Esophagus (tissue), 2 donors: Measurements from ENCODE around the gene DSP. TPM values are rescaled to one million over a fixed set of nuclear protein-coding genes. Genes with fewer than 3 reads are reported as not detected.

Experiments
- H3K27ac ChIP-seq, 2 donors: one replicate each; pipeline ENCODE4 v1.5.1; 2013; ENCODE audit warnings: low read depth in 2 of 2, mild to moderate bottlenecking in 2 of 2, inconsistent platforms in 1 of 2, low read length in 1 of 2, moderate library complexity in 1 of 2
- H3K27me3 ChIP-seq, 2 donors: one replicate each; pipeline ENCODE4 v1.6.1; 2013; ENCODE audit warnings: low read length in 2 of 2, control low read depth in 1 of 2, mild to moderate bottlenecking in 1 of 2; ENCODE audit not compliant: insufficient read depth in 2 of 2, control insufficient read depth in 1 of 2
- H3K36me3 ChIP-seq, 2 donors: one replicate each; pipeline ENCODE4 v1.6.1; 2013; ENCODE audit warnings: low read length in 1 of 2; ENCODE audit not compliant: control insufficient read depth in 2 of 2, insufficient read depth in 2 of 2
- H3K4me1 ChIP-seq, 2 donors: one replicate each; pipeline ENCODE4 v1.6.1; 2013; ENCODE audit warnings: low read length in 1 of 2; ENCODE audit not compliant: control insufficient read depth in 2 of 2, insufficient read depth in 2 of 2
- H3K4me3 ChIP-seq, 2 donors: one replicate each; pipeline ENCODE4 v1.5.1; 2013; ENCODE audit warnings: low read length in 2 of 2, mild to moderate bottlenecking in 2 of 2, low read depth in 1 of 2, moderate library complexity in 1 of 2
- H3K9me3 ChIP-seq, 2 donors: one replicate each; pipeline ENCODE4 v1.6.1; 2013; ENCODE audit warnings: mild to moderate bottlenecking in 2 of 2, low read depth in 1 of 2, low read length in 1 of 2, moderate library complexity in 1 of 2; ENCODE audit not compliant: control insufficient read depth in 2 of 2, insufficient read depth in 1 of 2
- WGBS, 2 donors: extraction: QIAGEN DNeasy Blood & Tissue Kit; methylation state at CpG; one replicate each; pipeline ENCODE4 v1.1.7; 2013; 5-methylcytosine and 5-hydroxymethylcytosine counted together
- polyA plus RNA-seq, 2 donors: library from polyadenylated mRNA; stranded (reverse); fragments of 200-250 nt; gene quantifications; one replicate each; pipeline ENCODE4 v1.2.3, GENCODE V29; 2013
- donor health status: healthy with polysubstance abuse.
- donor health status: Bipolar disorder and iron deficiency.

The DSP gene, protein sequence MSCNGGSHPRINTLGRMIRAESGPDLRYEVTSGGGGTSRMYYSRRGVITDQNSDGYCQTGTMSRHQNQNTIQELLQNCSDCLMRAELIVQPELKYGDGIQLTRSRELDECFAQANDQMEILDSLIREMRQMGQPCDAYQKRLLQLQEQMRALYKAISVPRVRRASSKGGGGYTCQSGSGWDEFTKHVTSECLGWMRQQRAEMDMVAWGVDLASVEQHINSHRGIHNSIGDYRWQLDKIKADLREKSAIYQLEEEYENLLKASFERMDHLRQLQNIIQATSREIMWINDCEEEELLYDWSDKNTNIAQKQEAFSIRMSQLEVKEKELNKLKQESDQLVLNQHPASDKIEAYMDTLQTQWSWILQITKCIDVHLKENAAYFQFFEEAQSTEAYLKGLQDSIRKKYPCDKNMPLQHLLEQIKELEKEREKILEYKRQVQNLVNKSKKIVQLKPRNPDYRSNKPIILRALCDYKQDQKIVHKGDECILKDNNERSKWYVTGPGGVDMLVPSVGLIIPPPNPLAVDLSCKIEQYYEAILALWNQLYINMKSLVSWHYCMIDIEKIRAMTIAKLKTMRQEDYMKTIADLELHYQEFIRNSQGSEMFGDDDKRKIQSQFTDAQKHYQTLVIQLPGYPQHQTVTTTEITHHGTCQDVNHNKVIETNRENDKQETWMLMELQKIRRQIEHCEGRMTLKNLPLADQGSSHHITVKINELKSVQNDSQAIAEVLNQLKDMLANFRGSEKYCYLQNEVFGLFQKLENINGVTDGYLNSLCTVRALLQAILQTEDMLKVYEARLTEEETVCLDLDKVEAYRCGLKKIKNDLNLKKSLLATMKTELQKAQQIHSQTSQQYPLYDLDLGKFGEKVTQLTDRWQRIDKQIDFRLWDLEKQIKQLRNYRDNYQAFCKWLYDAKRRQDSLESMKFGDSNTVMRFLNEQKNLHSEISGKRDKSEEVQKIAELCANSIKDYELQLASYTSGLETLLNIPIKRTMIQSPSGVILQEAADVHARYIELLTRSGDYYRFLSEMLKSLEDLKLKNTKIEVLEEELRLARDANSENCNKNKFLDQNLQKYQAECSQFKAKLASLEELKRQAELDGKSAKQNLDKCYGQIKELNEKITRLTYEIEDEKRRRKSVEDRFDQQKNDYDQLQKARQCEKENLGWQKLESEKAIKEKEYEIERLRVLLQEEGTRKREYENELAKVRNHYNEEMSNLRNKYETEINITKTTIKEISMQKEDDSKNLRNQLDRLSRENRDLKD (N-terminal part only)
- 100 to 1,000 TPM; 182 to 349 TPM for polyA plus RNA-seq

DNA sequence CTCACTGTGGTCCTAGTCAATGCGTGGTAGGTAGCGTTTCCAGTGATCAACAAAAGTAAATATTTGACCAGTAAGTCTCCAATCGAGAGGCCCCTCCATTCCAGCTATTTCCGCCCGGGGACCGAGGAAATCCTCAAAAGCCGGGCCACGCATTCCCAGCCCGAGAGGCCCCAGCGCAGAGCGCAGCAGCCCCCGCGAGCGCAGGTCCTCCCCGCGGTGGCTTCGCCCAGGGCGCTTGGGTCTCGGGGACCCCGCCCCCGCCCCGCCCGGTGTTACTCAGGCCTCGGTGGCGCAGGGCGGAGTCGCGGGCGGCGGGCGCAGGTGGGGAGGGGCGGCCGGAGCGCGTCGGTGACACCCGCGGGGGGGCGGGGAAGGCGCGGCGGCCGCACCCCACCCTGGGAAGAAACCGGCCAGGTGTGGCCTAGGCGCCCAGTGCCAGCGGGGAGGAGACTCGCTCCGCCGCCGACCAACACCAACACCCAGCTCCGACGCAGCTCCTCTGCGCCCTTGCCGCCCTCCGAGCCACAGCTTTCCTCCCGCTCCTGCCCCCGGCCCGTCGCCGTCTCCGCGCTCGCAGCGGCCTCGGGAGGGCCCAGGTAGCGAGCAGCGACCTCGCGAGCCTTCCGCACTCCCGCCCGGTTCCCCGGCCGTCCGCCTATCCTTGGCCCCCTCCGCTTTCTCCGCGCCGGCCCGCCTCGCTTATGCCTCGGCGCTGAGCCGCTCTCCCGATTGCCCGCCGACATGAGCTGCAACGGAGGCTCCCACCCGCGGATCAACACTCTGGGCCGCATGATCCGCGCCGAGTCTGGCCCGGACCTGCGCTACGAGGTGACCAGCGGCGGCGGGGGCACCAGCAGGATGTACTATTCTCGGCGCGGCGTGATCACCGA, at the start of gene DSP:
Gene DSP, plus strand, starts transcription at position 497 of the 890 bp plus-strand sequence. Its CDS starts 245 bp downstream, at position 742.
- no peaks in the 10 kb centered on the region for H3K36me3 ChIP-seq
- peak within 1 kb of the TSS; percentile 73 to 80 for H3K4me3 ChIP-seq
- 1% methylated on average over 70 to 105 of the region's 105 CpGs for WGBS, 2 donors
- no peaks in the 10 kb centered on the region for H3K9me3 ChIP-seq
- H3K27ac ChIP-seq: peak within 1 kb of the TSS; percentile 91 to 97
- peaks cover 0 to 2% of the 10 kb centered on the region in 2 donors for H3K4me1 ChIP-seq
- H3K27me3 ChIP-seq: peaks cover 0 to 5% of the 10 kb centered on the region in 2 donors

DNA sequence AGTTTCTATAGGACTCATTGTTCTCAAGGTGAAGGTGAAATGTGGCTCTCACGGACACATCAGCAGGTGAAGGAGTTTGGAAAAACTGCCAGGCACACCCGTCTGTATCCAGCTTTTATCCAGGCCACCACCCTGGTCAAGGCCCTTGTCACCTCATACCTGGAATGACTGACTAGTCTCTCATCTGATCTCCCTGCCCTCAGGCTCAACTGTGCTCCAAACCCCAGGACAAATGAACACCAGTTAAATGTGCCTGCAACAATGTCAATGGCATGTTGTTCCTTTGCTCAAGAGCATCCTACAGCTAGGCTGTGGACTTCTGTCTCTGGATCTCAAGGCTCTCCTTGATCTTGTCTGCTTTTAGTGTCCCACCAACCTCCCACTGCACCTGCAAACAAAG, 47.6 kb upstream of the DSP start:
- H3K4me1 ChIP-seq: no peaks in the 10 kb centered on the region
- no peak overlapping the region for H3K27ac ChIP-seq
- H3K4me3 ChIP-seq: no peak overlapping the region
- H3K36me3 ChIP-seq: no peaks in the 10 kb centered on the region
- no peaks in the 10 kb centered on the region for H3K27me3 ChIP-seq
- H3K9me3 ChIP-seq: no peaks in the 10 kb centered on the region
- WGBS, 2 donors: 70 to 88% methylated on average over 2 of the region's 2 CpGs

DNA sequence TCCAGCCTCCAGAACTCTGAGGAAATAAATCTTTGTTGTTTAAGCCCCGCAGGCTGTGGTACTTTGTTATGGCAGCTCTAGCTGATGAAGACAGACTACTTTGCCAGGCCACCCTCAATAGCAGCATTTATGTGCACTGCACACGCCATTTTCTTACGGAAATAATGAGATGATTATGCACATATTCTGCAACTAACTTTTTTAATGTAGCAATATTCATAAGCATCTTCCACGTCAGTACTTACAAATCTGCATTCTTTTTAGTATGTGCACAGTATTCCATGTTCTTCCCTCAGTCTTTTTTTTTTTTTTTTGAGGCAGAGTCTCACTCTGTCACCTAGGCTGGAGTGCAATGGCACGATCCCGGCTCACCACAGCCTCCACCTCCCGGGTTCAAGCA, 46.8 kb upstream of the DSP start:
- no peak overlapping the region for H3K27ac ChIP-seq
- WGBS, 2 donors: 88 to 94% methylated on average over 7 of the region's 7 CpGs
- H3K27me3 ChIP-seq: no peaks in the 10 kb centered on the region
- H3K9me3 ChIP-seq: no peaks in the 10 kb centered on the region
- no peaks in the 10 kb centered on the region for H3K36me3 ChIP-seq
- H3K4me1 ChIP-seq: no peaks in the 10 kb centered on the region
- H3K4me3 ChIP-seq: no peak overlapping the region

DNA sequence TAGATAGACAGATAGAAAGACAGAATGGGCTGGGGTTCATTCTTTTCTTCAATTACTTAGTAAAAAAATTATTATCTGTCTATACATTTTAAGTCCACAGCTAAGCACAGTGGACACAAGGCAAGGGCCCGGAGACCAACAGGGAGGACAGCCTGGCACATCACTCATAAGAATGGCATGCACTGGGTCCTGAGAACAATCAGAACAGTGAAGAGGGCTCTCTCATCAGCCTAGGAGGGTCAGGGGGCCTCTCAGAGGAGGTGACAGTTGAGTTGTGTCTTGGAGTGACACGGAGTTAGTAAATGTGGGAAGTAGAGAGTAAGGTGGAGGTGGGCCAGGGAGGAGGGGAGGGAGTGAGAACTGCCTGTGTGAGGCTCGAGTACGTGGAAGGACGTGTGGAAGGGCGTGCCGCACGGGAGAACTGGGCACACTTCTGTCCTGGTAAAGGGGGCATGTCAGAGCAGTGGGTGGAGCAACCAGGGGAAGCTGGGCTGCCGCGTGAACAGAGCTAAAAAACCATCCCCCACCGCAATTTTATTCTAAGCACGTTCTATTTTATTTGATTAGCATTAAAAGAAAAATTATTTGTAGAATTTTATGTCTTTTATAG, 45.1 kb upstream of the DSP start:
- 71 to 80% methylated on average over 12 of the region's 12 CpGs for WGBS, 2 donors
- Histone ChIP-seq H3K27ac (no peak overlapping the region), H3K9me3 (no peaks in the 10 kb centered on the region), H3K36me3 (no peaks in the 10 kb centered on the region), H3K4me3 (no peak overlapping the region), H3K27me3 (no peaks in the 10 kb centered on the region), H3K4me1 (peaks cover 0 to 2% of the 10 kb centered on the region in 2 donors)

DNA sequence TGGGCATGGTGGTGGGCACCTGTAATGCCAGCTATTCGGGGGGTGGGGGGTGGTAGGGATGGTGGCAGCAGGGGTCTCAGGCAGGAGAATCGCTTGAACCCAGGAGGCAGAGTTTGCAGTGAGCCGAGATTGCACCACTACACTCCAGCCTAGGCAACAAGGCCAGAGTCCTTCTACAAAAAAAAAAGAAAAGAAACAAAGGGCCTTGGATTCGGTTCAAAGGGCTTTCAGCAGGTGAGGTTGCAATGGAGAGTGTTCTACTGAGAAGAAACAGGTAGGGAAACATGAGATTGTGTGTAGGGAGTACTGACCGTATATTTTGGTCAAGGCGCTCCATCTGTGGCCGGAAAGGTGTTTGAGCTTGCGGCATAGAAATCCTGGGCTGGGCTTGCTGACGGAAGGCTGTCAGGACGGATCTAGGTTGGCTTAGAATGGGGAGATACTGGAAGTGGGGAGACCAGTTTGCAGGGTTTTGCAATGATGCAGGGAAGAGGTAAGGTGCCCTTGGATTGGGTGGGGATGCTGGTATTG, 40.7 kb upstream of the DSP start:
- Histone ChIP-seq H3K27me3 (no peaks in the 10 kb centered on the region), H3K27ac (peak overlapping the region; percentile 79 to 87), H3K36me3 (no peaks in the 10 kb centered on the region), H3K4me1 (peaks cover 0 to 6% of the 10 kb centered on the region in 2 donors), H3K9me3 (no peaks in the 10 kb centered on the region), H3K4me3 (no peak overlapping the region)
- 71 to 77% methylated on average over 10 of the region's 10 CpGs for WGBS, 2 donors

DNA sequence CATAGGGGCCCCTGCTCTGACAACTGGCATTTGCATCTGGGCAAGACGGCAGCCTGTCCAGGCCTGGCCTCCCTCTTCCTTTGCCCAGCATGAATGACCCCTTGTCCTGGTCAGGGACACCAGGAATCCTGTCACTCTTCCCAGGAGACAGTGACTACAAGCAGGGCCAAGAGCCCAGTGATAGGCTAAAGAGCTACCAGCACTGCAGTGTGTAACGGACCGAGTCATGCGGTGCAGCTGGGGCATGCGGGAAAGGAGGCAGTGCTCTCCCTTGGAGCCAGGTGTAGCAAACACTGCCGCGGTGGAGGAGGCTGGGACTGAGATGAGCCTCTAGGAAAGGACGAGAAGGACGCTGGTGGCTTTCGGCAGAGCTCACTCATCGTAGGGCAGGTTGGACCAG, 38.7 kb upstream of the DSP start:
- no peaks in the 10 kb centered on the region for H3K36me3 ChIP-seq
- no peaks in the 10 kb centered on the region for H3K27me3 ChIP-seq
- H3K4me1 ChIP-seq: peaks cover 0 to 6% of the 10 kb centered on the region in 2 donors
- 86 to 91% methylated on average over 11 of the region's 11 CpGs for WGBS, 2 donors
- H3K9me3 ChIP-seq: no peaks in the 10 kb centered on the region
- peak overlapping the region in 1 of 2 donors; percentile 82 for H3K27ac ChIP-seq
- no peak overlapping the region for H3K4me3 ChIP-seq

DNA sequence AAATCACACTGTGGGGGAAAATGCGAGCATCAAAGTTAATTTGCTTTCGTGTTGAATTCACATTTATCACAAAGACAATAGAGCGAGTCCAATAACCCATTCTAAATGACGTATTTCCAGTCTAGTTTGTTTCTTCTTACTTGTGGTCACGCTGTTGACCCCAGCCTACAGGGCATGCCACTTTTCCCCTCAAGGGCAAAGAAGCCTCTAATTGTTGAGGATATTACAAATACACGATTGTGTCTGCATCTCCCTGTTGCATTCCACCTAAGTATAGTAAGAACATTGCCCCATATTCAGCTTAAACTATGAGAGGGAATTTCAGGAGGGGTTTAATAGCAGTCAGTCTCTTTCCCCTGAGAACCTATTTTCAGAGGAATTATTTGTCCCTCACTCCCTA, 37.4 kb upstream of the DSP start:
- no peaks in the 10 kb centered on the region for H3K36me3 ChIP-seq
- H3K27ac ChIP-seq: peak overlapping the region; percentile 82 to 89
- WGBS, 2 donors: 75 to 78% methylated on average over 6 of the region's 6 CpGs
- H3K4me1 ChIP-seq: peaks cover 0 to 6% of the 10 kb centered on the region in 2 donors
- no peaks in the 10 kb centered on the region for H3K9me3 ChIP-seq
- no peaks in the 10 kb centered on the region for H3K27me3 ChIP-seq
- H3K4me3 ChIP-seq: no peak overlapping the region

DNA sequence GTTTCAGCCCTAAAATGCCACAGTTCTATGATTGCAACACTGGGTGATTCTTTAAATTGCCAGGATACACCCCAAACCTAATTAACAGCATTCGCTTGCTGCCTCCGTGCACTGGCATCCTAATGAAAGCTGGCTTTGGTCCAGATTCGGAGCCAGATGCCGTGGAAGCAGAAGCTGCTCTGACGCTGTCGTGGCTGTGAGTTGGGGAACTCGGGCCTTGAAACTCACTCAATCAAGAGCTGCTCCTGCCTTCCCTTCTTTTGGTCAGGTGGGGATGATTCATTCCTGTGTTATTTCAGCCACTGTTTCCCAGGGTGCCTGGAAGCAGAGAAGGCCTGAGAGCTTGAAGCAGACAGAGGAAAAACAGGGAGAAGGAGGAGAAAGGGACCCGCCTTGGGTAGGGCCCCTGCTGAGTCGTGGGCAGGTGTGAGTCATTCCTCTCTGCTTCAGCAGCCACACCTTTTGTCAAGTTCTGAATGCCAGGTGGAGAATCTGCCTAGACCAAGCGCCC, 36.2 kb upstream of the DSP start:
- WGBS, 2 donors: 29% methylated on average over 10 of the region's 10 CpGs
- Histone ChIP-seq H3K36me3 (no peaks in the 10 kb centered on the region), H3K9me3 (no peaks in the 10 kb centered on the region), H3K4me3 (no peak overlapping the region), H3K27me3 (no peaks in the 10 kb centered on the region), H3K27ac (peak overlapping the region; percentile 70 to 89), H3K4me1 (peaks cover 0 to 3% of the 10 kb centered on the region in 2 donors)
